ENCODE data around the gene MESD.
"Not testable (repeated sequence)": the region's sequence is repeated elsewhere in the genome, so short reads cannot be mapped to it uniquely, and the experiment has no call there.

Gene MESD

GRCh38 chr15:80988148-80988796, 1.3 kb downstream of the MESD start:
- DNase-seq: no peak

GRCh38 chr15:80986487-80986886, 3.1 kb downstream of the MESD start:
- no peak for DNase-seq

GRCh38 chr15:80985981-80986380, 3.6 kb downstream of the MESD start:
- DNase-seq: no peak

GRCh38 chr15:80984856-80985255, 4.8 kb downstream of the MESD start:
- no peak for DNase-seq

- DNase-seq: no peak
Observed at GRCh38 chr15:80982839-80983238, 6.8 kb downstream of the MESD start.

GRCh38 chr15:80982205-80982604, 7.4 kb downstream of the MESD start:
- no peak for DNase-seq

GRCh38 chr15:80979538-80980200, 9.9 kb downstream of the MESD start:
- no peak for DNase-seq

GRCh38 chr15:80978685-80979329, 10.8 kb downstream of the MESD start:
- DNase-seq: no peak

GRCh38 chr15:80977627-80978036, 12.0 kb downstream of the MESD start:
- peak; percentile 50 for DNase-seq

- DNase-seq: no peak
Observed at GRCh38 chr15:80976851-80977250, 12.8 kb downstream of the MESD start.

GRCh38 chr15:80974914-80975313, 14.7 kb downstream of the MESD start:
- no peak for DNase-seq

- no peak for DNase-seq
Observed at GRCh38 chr15:80972276-80972675, 17.3 kb downstream of the MESD start.

GRCh38 chr15:80971143-80971542, 18.5 kb downstream of the MESD start:
- no peak for DNase-seq

GRCh38 chr15:80970658-80971057, 19.0 kb downstream of the MESD start:
- DNase-seq: no peak

GRCh38 chr15:80970018-80970657, 19.5 kb downstream of the MESD start:
- DNase-seq: no peak

- DNase-seq: no peak
Observed at GRCh38 chr15:80969316-80969715, 20.3 kb downstream of the MESD start.

- no peak for DNase-seq
Observed at GRCh38 chr15:80967991-80968510, 21.6 kb downstream of the MESD start.

GRCh38 chr15:80967451-80967850, 22.2 kb downstream of the MESD start:
- DNase-seq: no peak

GRCh38 chr15:80966431-80967197, 23.0 kb downstream of the MESD start:
- DNase-seq: no peak

GRCh38 chr15:80965454-80965853, 24.2 kb downstream of the MESD start:
- DNase-seq: not testable (repeated sequence)

- no peak for DNase-seq
Observed at GRCh38 chr15:80958818-80959495, 30.7 kb downstream of the MESD start.

GRCh38 chr15:80957976-80958375, 31.6 kb downstream of the MESD start:
- no peak for DNase-seq
